H9 (cell line): ENCODE results near the gene GRIK3. TPM values are rescaled to one million over a fixed set of nuclear protein-coding genes. Genes with fewer than 3 reads are reported as not detected.

Experiments used
- DNase-seq: peaks from one replicate; pipeline ENCODE4 v3.0.0-alpha.2; 2017
- H2AFZ ChIP-seq: one replicate; pipeline ENCODE4 v1.6.1; 2013; ENCODE audit warnings: mild to moderate bottlenecking, low read length, control low read depth, moderate library complexity
- H2AK5ac ChIP-seq: 2 replicates; pipeline ENCODE4 v1.6.1; 2013; ENCODE audit warnings: low read length, control low read depth, mixed read lengths; ENCODE audit not compliant: insufficient read length
- H2BK120ac ChIP-seq: one replicate; pipeline ENCODE4 v1.6.1; 2013; ENCODE audit warnings: low read depth, mild to moderate bottlenecking, low read length, control low read depth, inconsistent platforms; ENCODE audit not compliant: poor library complexity, severe bottlenecking
- H2BK12ac ChIP-seq: 2 replicates; pipeline ENCODE4 v1.6.1; 2013; ENCODE audit warnings: low read length, control low read depth, mixed read lengths, low read depth; ENCODE audit not compliant: insufficient read length
- H2BK15ac ChIP-seq: 2 replicates; pipeline ENCODE4 v1.6.1; 2013; ENCODE audit warnings: low read depth, low read length, control low read depth
- H2BK20ac ChIP-seq: one replicate; pipeline ENCODE4 v1.6.1; 2013; ENCODE audit warnings: low read depth, mild to moderate bottlenecking, low read length, control low read depth, inconsistent platforms; ENCODE audit not compliant: poor library complexity, severe bottlenecking
- H2BK5ac ChIP-seq: 2 replicates; pipeline ENCODE4 v1.6.1; 2013; ENCODE audit warnings: low read length, control low read depth, mixed read lengths; ENCODE audit not compliant: insufficient read length
- H3K14ac ChIP-seq: 2 replicates; pipeline ENCODE4 v1.6.1; 2013; ENCODE audit warnings: low read length, control low read depth; ENCODE audit not compliant: insufficient read depth
- H3K18ac ChIP-seq: 2 replicates; pipeline ENCODE4 v1.6.1; 2013; ENCODE audit warnings: low read depth, mild to moderate bottlenecking, mixed read lengths, low read length, control low read depth; ENCODE audit not compliant: insufficient read length
- H3K23ac ChIP-seq: 2 replicates; pipeline ENCODE4 v1.6.1; 2013; ENCODE audit warnings: low read length, control low read depth, mixed read lengths, low read depth; ENCODE audit not compliant: insufficient read length
- H3K23me2 ChIP-seq: 2 replicates; pipeline ENCODE4 v1.6.1; 2013; ENCODE audit warnings: low read depth, mild to moderate bottlenecking, mixed read lengths, low read length, control low read depth; ENCODE audit not compliant: insufficient read length, poor library complexity, severe bottlenecking
- H3K27ac ChIP-seq: 2 replicates; pipeline ENCODE4 v1.5.1; 2013; ENCODE audit warnings: low read length, control low read depth, mixed read lengths, low read depth; ENCODE audit not compliant: insufficient read length
- H3K27me3 ChIP-seq: 2 replicates; pipeline ENCODE4 v1.6.1; 2013; ENCODE audit warnings: low read length, control low read depth, inconsistent platforms; ENCODE audit not compliant: insufficient read depth
- H3K4ac ChIP-seq: 2 replicates; pipeline ENCODE4 v1.6.1; 2013; ENCODE audit warnings: low read depth, mild to moderate bottlenecking, control low read depth, inconsistent platforms, low read length, moderate library complexity
- H3K4me1 ChIP-seq: 2 replicates; pipeline ENCODE4 v1.6.1; 2013; ENCODE audit warnings: low read length, control low read depth, inconsistent platforms; ENCODE audit not compliant: insufficient read depth
- H3K4me2 ChIP-seq: 2 replicates; pipeline ENCODE4 v1.6.1; 2013; ENCODE audit warnings: low read length, control low read depth, mixed read lengths; ENCODE audit not compliant: insufficient read length, insufficient read depth
- H3K56ac ChIP-seq: 2 replicates; pipeline ENCODE4 v1.6.1; 2013; ENCODE audit warnings: low read depth, mild to moderate bottlenecking, mixed read lengths, low read length, control low read depth; ENCODE audit not compliant: insufficient read length
- H3K79me1 ChIP-seq: 2 replicates; pipeline ENCODE4 v1.6.1; 2013; ENCODE audit warnings: low read depth, mild to moderate bottlenecking, moderate library complexity, low read length, control low read depth, inconsistent platforms; ENCODE audit not compliant: insufficient read depth, poor library complexity, severe bottlenecking
- H3K79me2 ChIP-seq: 2 replicates; pipeline ENCODE4 v1.6.1; 2013; ENCODE audit warnings: low read length, control low read depth, inconsistent platforms; ENCODE audit not compliant: insufficient read depth
- H3K9ac ChIP-seq: 2 replicates; pipeline ENCODE4 v1.6.1; 2013; ENCODE audit warnings: low read length, control low read depth, mixed read lengths; ENCODE audit not compliant: insufficient read length; ENCODE audit errors: extremely low read depth
- H3K9me3 ChIP-seq: one replicate; pipeline ENCODE4 v1.6.1; 2013; ENCODE audit warnings: low read depth, low read length, inconsistent platforms; ENCODE audit not compliant: control insufficient read depth
- H3T11ph ChIP-seq: one replicate; pipeline ENCODE4 v1.6.1; 2013; ENCODE audit warnings: mild to moderate bottlenecking, low read length, control low read depth, inconsistent platforms
- H4K20me1 ChIP-seq: one replicate; pipeline ENCODE4 v1.6.1; 2013; ENCODE audit not compliant: control insufficient read depth, insufficient read length, insufficient read depth
- H4K5ac ChIP-seq: 2 replicates; pipeline ENCODE4 v1.6.1; 2013; ENCODE audit warnings: low read depth, mild to moderate bottlenecking, mixed read lengths, low read length, control low read depth; ENCODE audit not compliant: insufficient read length
- H4K8ac ChIP-seq: replicated peaks from 2 replicates; pipeline ENCODE4 v1.6.1; 2013; ENCODE audit warnings: low read length, control low read depth, mixed read lengths, low read depth; ENCODE audit not compliant: insufficient read length
- H4K91ac ChIP-seq: 2 replicates; pipeline ENCODE4 v1.6.1; 2013; ENCODE audit warnings: low read depth, mild to moderate bottlenecking, moderate library complexity, mixed read lengths, low read length, control low read depth; ENCODE audit not compliant: insufficient read length
- H3K27ac Mint-ChIP-seq, 3 experiments: 2 replicates in 2 of 3; 3 replicates in 1 of 3; pipeline ENCODE4 v1.8.0; 2020 to 2021; ENCODE audit warnings: mixed read lengths in 3 of 3, mild to moderate bottlenecking in 1 of 3, moderate library complexity in 1 of 3
- H3K27me3 Mint-ChIP-seq: 2 replicates; pipeline ENCODE4 v1.8.0; 2021; ENCODE audit warnings: low read depth, mild to moderate bottlenecking, moderate library complexity, mixed read lengths
- H3K36me3 Mint-ChIP-seq, 3 experiments: 2 replicates in 2 of 3; 3 replicates in 1 of 3; pipeline ENCODE4 v1.8.0; 2020 to 2021; ENCODE audit warnings: low read depth in 3 of 3, mixed read lengths in 3 of 3; ENCODE audit not compliant: insufficient read depth in 1 of 3
- H3K4me1 Mint-ChIP-seq, 2 experiments: 2 replicates each; pipeline ENCODE4 v1.8.0; 2020; ENCODE audit warnings: mixed read lengths in 2 of 2
- H3K4me3 Mint-ChIP-seq, 2 experiments: 2 replicates in 1 of 2; 3 replicates in 1 of 2; pipeline ENCODE4 v1.8.0; 2020 to 2021; ENCODE audit warnings: mild to moderate bottlenecking in 2 of 2, mixed read lengths in 2 of 2, moderate library complexity in 1 of 2
- H3K9me3 Mint-ChIP-seq, 2 experiments: 2 replicates in 1 of 2; 3 replicates in 1 of 2; pipeline ENCODE4 v1.8.0; 2020; ENCODE audit warnings: mild to moderate bottlenecking in 2 of 2, mixed read lengths in 2 of 2, moderate library complexity in 1 of 2
- WGBS: extraction: QIAGEN DNeasy Blood & Tissue Kit; methylation state at CpG from one replicate; pipeline ENCODE4 v1.1.7; 2013; ENCODE audit warnings: missing lambda C conversion rate, low lambda C conversion rate, mixed read lengths; ENCODE audit not compliant: insufficient read length; ENCODE audit errors: extremely low coverage; 5-methylcytosine and 5-hydroxymethylcytosine counted together
- total RNA-seq: library from RNA; stranded (reverse); gene quantifications from 2 replicates; pipeline ENCODE4 v1.2.1, GENCODE V29; 2021
- TF ChIP-seq, protein P1 (sequence below): fragments of 200-600 bp; sonication (generic); conservative IDR thresholded peaks from 3 replicates; pipeline ENCODE4 v1.8.0; 2021; ENCODE audit warnings: antibody characterized with exemption, mild to moderate bottlenecking

GRIK3 gene
- total RNA-seq, 1 experiment from 2014 or later: 1.7 TPM

- Histone ChIP-seq H2AK5ac (no peak overlapping the region), H4K5ac (no peak overlapping the region), H2BK5ac (no peak overlapping the region), H3K4ac (no peak overlapping the region), H3K23me2 (no peaks in the 10 kb centered on the region), H3K9ac (no peak overlapping the region), H3K18ac (no peak overlapping the region), H2BK20ac (no peak overlapping the region), H3K79me2 (no peaks in the 10 kb centered on the region), H3K79me1 (no peaks in the 10 kb centered on the region), H4K20me1 (no peaks in the 10 kb centered on the region), H3K14ac (no peak overlapping the region), H2BK15ac (no peak overlapping the region; the same call in 1 of the 2 replicates), H4K8ac (no peak overlapping the region), H4K91ac (no peak overlapping the region), H3T11ph (no peak overlapping the region), H2BK120ac (no peak overlapping the region), H2BK12ac (no peak overlapping the region), H3K56ac (no peak overlapping the region), H3K23ac (no peak overlapping the region), H3K4me1 (peaks cover 24% of the 10 kb centered on the region), H3K27me3 (no peaks in the 10 kb centered on the region; the same call in 1 of the 2 replicates), H2AFZ (no peak overlapping the region), H3K9me3 (no peaks in the 10 kb centered on the region), H3K4me2 (no peak overlapping the region), H3K27ac (no peak overlapping the region)
- Mint-ChIP-seq H3K9me3 (no peaks in the 10 kb centered on the region; a peak in 1 of 5 replicates), H3K36me3 (no peaks in the 10 kb centered on the region), H3K4me3 (no peak overlapping the region), H3K27me3 (peaks cover 60% of the 10 kb centered on the region), H3K4me1 (peaks cover 80 to 85% of the 10 kb centered on the region in 2 experiments), H3K27ac (no peak overlapping the region)
- DNase-seq: no peak
- no CpG with 5 or more reads among the region's 4 CpGs for WGBS
- TF ChIP-seq, protein P1, sequence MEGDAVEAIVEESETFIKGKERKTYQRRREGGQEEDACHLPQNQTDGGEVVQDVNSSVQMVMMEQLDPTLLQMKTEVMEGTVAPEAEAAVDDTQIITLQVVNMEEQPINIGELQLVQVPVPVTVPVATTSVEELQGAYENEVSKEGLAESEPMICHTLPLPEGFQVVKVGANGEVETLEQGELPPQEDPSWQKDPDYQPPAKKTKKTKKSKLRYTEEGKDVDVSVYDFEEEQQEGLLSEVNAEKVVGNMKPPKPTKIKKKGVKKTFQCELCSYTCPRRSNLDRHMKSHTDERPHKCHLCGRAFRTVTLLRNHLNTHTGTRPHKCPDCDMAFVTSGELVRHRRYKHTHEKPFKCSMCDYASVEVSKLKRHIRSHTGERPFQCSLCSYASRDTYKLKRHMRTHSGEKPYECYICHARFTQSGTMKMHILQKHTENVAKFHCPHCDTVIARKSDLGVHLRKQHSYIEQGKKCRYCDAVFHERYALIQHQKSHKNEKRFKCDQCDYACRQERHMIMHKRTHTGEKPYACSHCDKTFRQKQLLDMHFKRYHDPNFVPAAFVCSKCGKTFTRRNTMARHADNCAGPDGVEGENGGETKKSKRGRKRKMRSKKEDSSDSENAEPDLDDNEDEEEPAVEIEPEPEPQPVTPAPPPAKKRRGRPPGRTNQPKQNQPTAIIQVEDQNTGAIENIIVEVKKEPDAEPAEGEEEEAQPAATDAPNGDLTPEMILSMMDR: no peak
Measured at GRCh38 chr1:37040773-37041172, 6.5 kb upstream of the GRIK3 start.
